Panc1 (cell line): ENCODE measurements around the gene ZNF77.

Experiments
- POLR2AphosphoS5 ChIP-seq: IDR thresholded peaks from 2 replicates; pipeline ENCODE4 v1.6.1; 2012; ENCODE audit warnings: mild to moderate bottlenecking, low read depth, low read length, moderate library complexity
- TF ChIP-seq, protein P1 (sequence below): fragments of 450-650 bp; IDR thresholded peaks from 2 replicates; pipeline ENCODE4 v1.5.1; 2017; ENCODE audit warnings: mild to moderate bottlenecking
- TF ChIP-seq, protein P2 (sequence below), 2 experiments: IDR thresholded peaks; 2 replicates each; pipeline ENCODE4 v1.6.1; 2011 to 2012; ENCODE audit warnings: low read depth in 2 of 2, control low read depth in 1 of 2, low read length in 1 of 2, mild to moderate bottlenecking in 1 of 2, moderate library complexity in 1 of 2; ENCODE audit not compliant: insufficient read depth in 1 of 2

DNA sequence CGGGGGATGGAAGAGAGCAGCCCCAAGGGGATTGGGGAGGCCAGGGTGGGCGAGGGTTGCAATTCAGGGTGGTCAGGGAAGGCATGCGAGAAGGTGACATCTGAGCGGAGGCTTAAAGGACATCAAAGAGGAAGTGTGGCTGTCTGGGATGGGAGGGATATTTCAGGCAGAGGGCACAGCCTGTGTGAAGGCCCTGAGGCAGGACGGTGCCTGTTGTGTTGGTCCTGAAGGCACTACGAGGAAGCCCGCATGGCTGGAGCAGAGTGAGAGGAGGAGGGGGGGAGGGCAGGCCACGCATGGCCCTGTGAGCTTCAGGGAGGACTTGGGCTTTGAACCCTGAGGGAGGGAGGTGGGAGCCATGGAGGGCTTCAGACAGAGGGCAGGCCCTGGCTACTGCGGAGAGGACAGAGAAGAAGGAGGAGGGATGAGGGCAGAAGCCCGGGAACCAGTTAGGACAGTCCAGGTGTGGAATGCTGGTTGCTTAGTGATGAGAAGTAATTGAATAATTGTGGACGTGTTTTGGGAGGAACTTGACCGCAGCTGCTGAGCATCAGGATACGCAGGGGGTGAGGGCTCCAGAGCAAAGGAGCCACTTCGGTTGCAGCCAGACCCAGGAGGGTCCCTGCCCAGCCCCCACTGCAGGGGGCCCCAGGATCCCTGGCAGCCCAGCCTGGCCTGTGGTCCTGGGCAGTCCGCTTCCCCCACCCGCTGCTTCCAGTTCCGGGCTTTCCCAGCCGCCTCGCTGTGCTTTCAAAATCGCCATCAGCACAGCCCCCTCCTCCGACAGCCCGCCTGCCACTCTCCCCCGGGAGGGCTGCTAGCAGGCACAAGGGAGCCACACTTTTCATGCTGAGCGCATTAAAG lies 38.8 kb upstream of the ZNF77 start:
- TF ChIP-seq POLR2AphosphoS5, result no peak
- TF ChIP-seq, protein P1, sequence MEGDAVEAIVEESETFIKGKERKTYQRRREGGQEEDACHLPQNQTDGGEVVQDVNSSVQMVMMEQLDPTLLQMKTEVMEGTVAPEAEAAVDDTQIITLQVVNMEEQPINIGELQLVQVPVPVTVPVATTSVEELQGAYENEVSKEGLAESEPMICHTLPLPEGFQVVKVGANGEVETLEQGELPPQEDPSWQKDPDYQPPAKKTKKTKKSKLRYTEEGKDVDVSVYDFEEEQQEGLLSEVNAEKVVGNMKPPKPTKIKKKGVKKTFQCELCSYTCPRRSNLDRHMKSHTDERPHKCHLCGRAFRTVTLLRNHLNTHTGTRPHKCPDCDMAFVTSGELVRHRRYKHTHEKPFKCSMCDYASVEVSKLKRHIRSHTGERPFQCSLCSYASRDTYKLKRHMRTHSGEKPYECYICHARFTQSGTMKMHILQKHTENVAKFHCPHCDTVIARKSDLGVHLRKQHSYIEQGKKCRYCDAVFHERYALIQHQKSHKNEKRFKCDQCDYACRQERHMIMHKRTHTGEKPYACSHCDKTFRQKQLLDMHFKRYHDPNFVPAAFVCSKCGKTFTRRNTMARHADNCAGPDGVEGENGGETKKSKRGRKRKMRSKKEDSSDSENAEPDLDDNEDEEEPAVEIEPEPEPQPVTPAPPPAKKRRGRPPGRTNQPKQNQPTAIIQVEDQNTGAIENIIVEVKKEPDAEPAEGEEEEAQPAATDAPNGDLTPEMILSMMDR, result no peak
- TF ChIP-seq, protein P2, sequence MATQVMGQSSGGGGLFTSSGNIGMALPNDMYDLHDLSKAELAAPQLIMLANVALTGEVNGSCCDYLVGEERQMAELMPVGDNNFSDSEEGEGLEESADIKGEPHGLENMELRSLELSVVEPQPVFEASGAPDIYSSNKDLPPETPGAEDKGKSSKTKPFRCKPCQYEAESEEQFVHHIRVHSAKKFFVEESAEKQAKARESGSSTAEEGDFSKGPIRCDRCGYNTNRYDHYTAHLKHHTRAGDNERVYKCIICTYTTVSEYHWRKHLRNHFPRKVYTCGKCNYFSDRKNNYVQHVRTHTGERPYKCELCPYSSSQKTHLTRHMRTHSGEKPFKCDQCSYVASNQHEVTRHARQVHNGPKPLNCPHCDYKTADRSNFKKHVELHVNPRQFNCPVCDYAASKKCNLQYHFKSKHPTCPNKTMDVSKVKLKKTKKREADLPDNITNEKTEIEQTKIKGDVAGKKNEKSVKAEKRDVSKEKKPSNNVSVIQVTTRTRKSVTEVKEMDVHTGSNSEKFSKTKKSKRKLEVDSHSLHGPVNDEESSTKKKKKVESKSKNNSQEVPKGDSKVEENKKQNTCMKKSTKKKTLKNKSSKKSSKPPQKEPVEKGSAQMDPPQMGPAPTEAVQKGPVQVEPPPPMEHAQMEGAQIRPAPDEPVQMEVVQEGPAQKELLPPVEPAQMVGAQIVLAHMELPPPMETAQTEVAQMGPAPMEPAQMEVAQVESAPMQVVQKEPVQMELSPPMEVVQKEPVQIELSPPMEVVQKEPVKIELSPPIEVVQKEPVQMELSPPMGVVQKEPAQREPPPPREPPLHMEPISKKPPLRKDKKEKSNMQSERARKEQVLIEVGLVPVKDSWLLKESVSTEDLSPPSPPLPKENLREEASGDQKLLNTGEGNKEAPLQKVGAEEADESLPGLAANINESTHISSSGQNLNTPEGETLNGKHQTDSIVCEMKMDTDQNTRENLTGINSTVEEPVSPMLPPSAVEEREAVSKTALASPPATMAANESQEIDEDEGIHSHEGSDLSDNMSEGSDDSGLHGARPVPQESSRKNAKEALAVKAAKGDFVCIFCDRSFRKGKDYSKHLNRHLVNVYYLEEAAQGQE (IDR thresholded peaks at IDR 0.05; ENCODE audit: insufficient read depth in 1 of 2, low read depth in 2 of 2, low read length in 1 of 2), result no peak
